CD8-positive, alpha-beta memory T cell (primary cell): ENCODE data around the gene RAPSN. TPM values are rescaled to one million over a fixed set of nuclear protein-coding genes. Genes with fewer than 3 reads are reported as not detected.

ENCODE experiments used
- CTCF ChIA-PET: fragments of 350-600 bp; sonication (Branson Sonifier 250); formaldehyde crosslinking; loops from one replicate; lab custom pipeline; 2021; ENCODE audit warnings: antibody characterized with exemption; lab: Charles Lee
- POLR2A ChIA-PET: fragments of 350-600 bp; sonication (Branson Sonifier 250); formaldehyde crosslinking; loops from one replicate; lab custom pipeline; 2021; ENCODE audit warnings: antibody characterized with exemption; lab: Charles Lee
- DNase-seq, 5 donors: peaks; one replicate each; pipeline versions ENCODE4 v3.0.0 to v3.0.0-alpha.2; 2020 to 2022; ENCODE audit warnings: mixed read lengths in 1 of 5
- H3K27ac ChIP-seq: one replicate; pipeline ENCODE4 v1.7.0; 2013; ENCODE audit warnings: low read depth, mild to moderate bottlenecking, low read length, moderate library complexity
- H3K27me3 ChIP-seq: 2 replicates; pipeline ENCODE4 v1.7.0; 2013; ENCODE audit warnings: low read length, mild to moderate bottlenecking; ENCODE audit not compliant: insufficient read depth, poor library complexity, severe bottlenecking
- H3K36me3 ChIP-seq: 2 replicates; pipeline ENCODE4 v1.7.0; 2013; ENCODE audit warnings: mild to moderate bottlenecking, low read length, moderate library complexity; ENCODE audit not compliant: insufficient read depth
- H3K4me1 ChIP-seq: 2 replicates; pipeline ENCODE4 v1.7.0; 2013; ENCODE audit warnings: mild to moderate bottlenecking, low read length, moderate library complexity; ENCODE audit not compliant: insufficient read depth
- H3K4me3 ChIP-seq: 2 replicates; pipeline ENCODE4 v1.7.0; 2013; ENCODE audit warnings: mild to moderate bottlenecking, low read length
- H3K9me3 ChIP-seq: 2 replicates; pipeline ENCODE4 v1.7.0; 2013; ENCODE audit warnings: mild to moderate bottlenecking, low read length
- H3K27ac Mint-ChIP-seq, 8 donors: one replicate each; pipeline ENCODE4 v1.8.0; 2020 to 2021; ENCODE audit warnings: mixed read lengths in 8 of 8, mild to moderate bottlenecking in 6 of 8, inconsistent platforms in 3 of 8, moderate library complexity in 3 of 8
- H3K27me3 Mint-ChIP-seq, 2 donors: one replicate each; pipeline ENCODE4 v1.8.0; 2020 to 2021; ENCODE audit warnings: mixed read lengths in 2 of 2, mild to moderate bottlenecking in 1 of 2, moderate library complexity in 1 of 2
- H3K36me3 Mint-ChIP-seq, 3 donors: one replicate each; pipeline ENCODE4 v1.8.0; 2020 to 2021; ENCODE audit warnings: mixed read lengths in 3 of 3, inconsistent platforms in 1 of 3, mild to moderate bottlenecking in 1 of 3
- H3K4me1 Mint-ChIP-seq, 3 donors: one replicate each; pipeline ENCODE4 v1.8.0; 2020 to 2021; ENCODE audit warnings: mixed read lengths in 3 of 3, inconsistent platforms in 1 of 3, mild to moderate bottlenecking in 1 of 3
- H3K4me3 Mint-ChIP-seq, 7 donors: one replicate each; pipeline ENCODE4 v1.8.0; 2020 to 2021; ENCODE audit warnings: mixed read lengths in 7 of 7, mild to moderate bottlenecking in 6 of 7, moderate library complexity in 4 of 7, inconsistent platforms in 2 of 7
- H3K9me3 Mint-ChIP-seq, 5 donors: one replicate each; pipeline ENCODE4 v1.8.0; 2020 to 2022; ENCODE audit warnings: mixed read lengths in 5 of 5, mild to moderate bottlenecking in 3 of 5, moderate library complexity in 2 of 5, inconsistent platforms in 1 of 5
- polyA plus RNA-seq: library from polyadenylated mRNA; unstranded; fragments of 300-500 nt; fragmentation: Illumina TruSeq; gene quantifications from one replicate; pipeline ENCODE4 v1.2.3, GENCODE V29; 2021
- total RNA-seq, 2 experiments: library from RNA; stranded (reverse); gene quantifications; one replicate each; pipeline ENCODE4 v1.2.3, GENCODE V29; 2021

The RAPSN gene
- total and polyA plus RNA-seq, 3 experiments from 2014 or later = 0.29 to 0.79 TPM; not detected in 1

DNA sequence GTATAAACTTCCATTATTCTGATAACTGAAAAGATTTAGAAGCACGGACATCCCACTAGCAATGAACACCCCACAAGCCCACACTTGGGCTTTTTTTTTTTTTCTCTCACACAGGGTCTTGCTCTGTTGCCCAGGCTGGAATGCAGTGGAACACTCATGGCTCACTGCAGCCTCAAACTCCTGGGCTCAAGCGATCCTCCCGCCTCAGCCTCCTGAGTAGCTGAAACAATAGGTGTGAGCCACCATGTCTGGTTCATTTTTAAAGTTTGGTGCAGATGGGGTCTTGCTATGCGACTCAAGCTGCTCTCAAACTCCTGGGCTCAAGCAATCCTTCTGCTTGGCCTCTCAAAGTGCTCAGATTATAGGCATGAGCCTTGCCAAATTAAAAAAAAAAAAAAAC, 3.1 kb downstream of the RAPSN start:
- Mint-ChIP-seq H3K4me3 (no peak overlapping the region), H3K4me1 (no peaks in the 10 kb centered on the region), H3K27ac (no peak overlapping the region), H3K9me3 (no peaks in the 10 kb centered on the region), H3K27me3 (peaks cover 0 to 1% of the 10 kb centered on the region in 2 donors), H3K36me3 (no peaks in the 10 kb centered on the region)
- Histone ChIP-seq H3K4me3 (no peak overlapping the region), H3K27ac (no peak overlapping the region), H3K36me3 (no peaks in the 10 kb centered on the region), H3K9me3 (no peaks in the 10 kb centered on the region), H3K27me3 (no peaks in the 10 kb centered on the region), H3K4me1 (no peaks in the 10 kb centered on the region)
- ChIA-PET CTCF (interaction anchor here (1.0 kb wide), 1 partner anchor 112 kb away, joined by 3 read pairs; no protein-coding TSS in a partner anchor), POLR2A (no interaction called here)
- DNase-seq = no peak

DNA sequence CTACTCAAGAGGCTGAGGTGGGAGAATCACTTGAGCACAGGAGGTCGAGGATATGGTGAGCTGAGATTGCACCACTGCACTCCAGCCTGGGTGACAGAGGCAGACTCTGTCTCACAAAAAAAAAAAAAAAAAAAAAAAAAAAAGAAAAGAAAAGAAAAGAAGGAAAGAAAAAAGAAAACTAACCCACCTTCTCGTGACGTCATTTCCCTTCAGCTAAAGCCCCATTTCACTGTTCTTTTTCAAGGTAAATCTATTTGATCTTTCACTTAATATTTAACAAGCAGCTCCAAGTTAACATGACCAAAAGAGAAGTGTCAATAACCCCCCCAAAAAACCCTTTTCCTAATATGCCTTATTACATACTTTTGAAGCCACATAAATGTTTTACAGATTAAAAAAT, 5.1 kb downstream of the RAPSN start:
- Histone ChIP-seq H3K27ac (no peak overlapping the region), H3K36me3 (no peaks in the 10 kb centered on the region), H3K4me3 (no peak overlapping the region), H3K9me3 (no peaks in the 10 kb centered on the region), H3K27me3 (no peaks in the 10 kb centered on the region), H3K4me1 (no peaks in the 10 kb centered on the region)
- peak overlapping the region in 1 of 8 donors; percentile 43 for H3K27ac Mint-ChIP-seq
- ChIA-PET POLR2A (interaction anchor here (0.6 kb wide), 2 partner anchors 148 to 267 kb away, joined by 3 to 11 read pairs; no protein-coding TSS in a partner anchor), CTCF (interaction anchor here (0.7 to 1.5 kb wide), 3 partner anchors 13 to 155 kb away, joined by 3 to 4 read pairs (median 3); no protein-coding TSS in a partner anchor)
- H3K36me3 Mint-ChIP-seq = no peaks in the 10 kb centered on the region
- H3K9me3 Mint-ChIP-seq = no peaks in the 10 kb centered on the region
- no peak overlapping the region for H3K4me3 Mint-ChIP-seq
- no peak for DNase-seq
- H3K4me1 Mint-ChIP-seq = no peaks in the 10 kb centered on the region
- peaks cover 0 to 1% of the 10 kb centered on the region in 2 donors for H3K27me3 Mint-ChIP-seq

DNA sequence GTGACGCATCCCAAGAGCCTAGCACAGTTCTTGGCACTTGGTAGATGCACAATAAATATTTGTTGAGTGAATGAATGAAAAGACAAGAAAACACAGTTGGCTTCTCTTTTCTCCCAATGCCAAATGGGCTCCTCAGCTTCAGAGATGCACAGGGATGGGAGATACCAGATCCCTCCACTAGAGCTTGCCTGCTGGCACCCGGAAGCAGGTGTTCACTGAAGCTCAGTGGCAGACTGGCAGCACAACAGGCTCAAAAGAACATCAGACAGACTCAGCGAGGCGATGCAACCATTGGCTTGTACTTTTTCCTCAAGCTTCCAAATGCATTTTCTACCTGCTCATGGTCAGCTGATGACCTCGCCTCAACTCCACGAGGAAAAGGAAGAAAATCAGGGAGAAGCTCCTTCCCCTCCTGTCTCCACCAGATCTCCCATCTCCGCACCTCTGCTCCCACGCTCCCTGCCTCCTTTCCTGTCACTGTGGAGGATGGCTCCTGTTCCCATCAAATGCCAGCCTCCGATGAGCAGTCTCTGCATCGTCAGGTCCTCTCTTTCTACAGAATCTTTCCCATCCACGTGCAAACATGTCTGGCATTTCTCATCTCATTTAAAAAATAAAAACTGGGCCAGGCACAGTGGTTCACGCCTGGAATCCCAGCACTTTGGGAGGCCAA, 5.8 kb downstream of the RAPSN start:
- Mint-ChIP-seq H3K4me3 (peak overlapping the region in 1 of 7 donors; percentile 48), H3K9me3 (no peaks in the 10 kb centered on the region), H3K4me1 (no peaks in the 10 kb centered on the region), H3K27ac (peak overlapping the region in 1 of 8 donors; percentile 43), H3K36me3 (no peaks in the 10 kb centered on the region), H3K27me3 (peaks cover 0 to 1% of the 10 kb centered on the region in 2 donors)
- DNase-seq = no peak
- Histone ChIP-seq H3K36me3 (no peaks in the 10 kb centered on the region), H3K9me3 (no peaks in the 10 kb centered on the region), H3K27ac (no peak overlapping the region), H3K4me1 (no peaks in the 10 kb centered on the region), H3K4me3 (no peak overlapping the region), H3K27me3 (no peaks in the 10 kb centered on the region)
- CTCF ChIA-PET = interaction anchor here (1.2 to 1.5 kb wide), 2 partner anchors 14 to 69 kb away, joined by 3 to 4 read pairs; no protein-coding TSS in a partner anchor
- POLR2A ChIA-PET = no interaction called here

DNA sequence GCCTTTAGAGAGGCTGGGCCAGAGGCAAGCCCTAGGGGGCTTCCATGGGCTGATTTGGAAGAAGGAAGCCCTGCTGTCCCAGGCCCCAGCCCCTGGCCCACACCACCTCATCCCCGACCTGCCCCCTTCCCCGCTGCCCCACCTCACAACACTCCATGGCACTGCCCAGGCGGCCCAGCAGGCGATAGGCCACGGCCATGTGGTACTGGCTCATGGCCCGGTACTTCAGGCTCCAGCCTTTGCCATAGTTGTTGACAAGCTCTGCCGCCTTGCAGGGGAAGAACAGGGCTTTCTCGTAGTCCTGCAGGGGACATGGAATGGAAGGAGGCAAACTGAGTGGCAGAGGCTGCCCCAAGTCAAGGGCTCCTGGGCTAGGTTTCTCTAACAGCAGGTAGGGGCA, 6.4 kb downstream of the RAPSN start:
- no peak for DNase-seq
- no peaks in the 10 kb centered on the region for H3K36me3 Mint-ChIP-seq
- no peaks in the 10 kb centered on the region for H3K4me1 Mint-ChIP-seq
- ChIA-PET CTCF (no interaction called here), POLR2A (no interaction called here)
- H3K4me3 ChIP-seq = no peak overlapping the region
- peaks cover 0 to 1% of the 10 kb centered on the region in 2 donors for H3K27me3 Mint-ChIP-seq
- H3K9me3 Mint-ChIP-seq = no peaks in the 10 kb centered on the region
- H3K27ac Mint-ChIP-seq = no peak overlapping the region
- no peaks in the 10 kb centered on the region for H3K27me3 ChIP-seq
- no peak overlapping the region for H3K27ac ChIP-seq
- no peaks in the 10 kb centered on the region for H3K4me1 ChIP-seq
- H3K36me3 ChIP-seq = no peaks in the 10 kb centered on the region
- no peaks in the 10 kb centered on the region for H3K9me3 ChIP-seq
- H3K4me3 Mint-ChIP-seq = no peak overlapping the region

DNA sequence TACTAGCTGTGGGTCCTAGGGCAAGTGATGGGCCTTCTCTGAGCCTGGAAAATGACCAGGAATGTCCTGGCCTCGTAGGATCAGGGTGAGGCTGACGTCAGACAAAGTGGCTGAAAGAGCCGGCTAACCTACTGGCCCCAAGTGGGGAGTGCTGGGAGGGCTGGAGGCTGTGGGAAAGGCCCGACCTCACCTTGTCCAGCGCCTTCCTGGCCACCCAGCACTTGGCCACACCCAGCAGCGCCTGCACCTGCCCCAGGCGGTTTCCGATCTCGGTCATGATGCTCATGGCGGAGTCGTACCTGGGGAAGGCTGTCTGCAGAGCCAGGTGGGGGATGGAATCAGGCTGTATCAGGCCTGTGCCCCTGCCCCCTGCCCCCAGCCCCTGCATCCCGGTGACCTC, 7.5 kb downstream of the RAPSN start:
- no peaks in the 10 kb centered on the region for H3K4me1 Mint-ChIP-seq
- ChIA-PET CTCF (no interaction called here), POLR2A (no interaction called here)

DNA sequence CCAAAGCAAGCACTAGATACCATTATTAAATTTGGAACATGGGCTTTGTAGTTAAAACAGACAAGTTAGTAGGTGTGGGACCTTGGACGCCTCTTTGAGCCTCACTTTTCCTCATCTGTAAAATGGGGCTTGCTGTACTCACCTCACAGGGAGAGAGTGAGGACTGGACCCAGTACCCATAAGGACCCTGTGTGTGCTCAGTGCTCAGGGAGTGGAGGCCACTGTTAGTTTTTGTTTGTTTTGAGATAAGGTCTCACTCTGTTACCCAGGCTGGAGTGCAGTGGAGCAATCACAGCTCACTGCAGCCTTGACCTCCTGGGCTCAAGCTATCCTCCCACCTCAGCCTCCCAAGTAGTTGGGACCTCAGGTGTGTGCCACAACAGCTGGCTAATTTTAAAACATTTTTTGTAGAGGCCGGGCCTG, 8.9 kb downstream of the RAPSN start:
- no peaks in the 10 kb centered on the region for H3K9me3 ChIP-seq
- Mint-ChIP-seq H3K27me3 (peaks cover 0 to 1% of the 10 kb centered on the region in 2 donors), H3K4me1 (no peaks in the 10 kb centered on the region), H3K27ac (no peak overlapping the region), H3K36me3 (no peaks in the 10 kb centered on the region), H3K9me3 (peaks cover 0 to 2% (median 0%) of the 10 kb centered on the region in 5 donors), H3K4me3 (no peak overlapping the region)
- no peak overlapping the region for H3K27ac ChIP-seq
- H3K4me1 ChIP-seq = no peaks in the 10 kb centered on the region
- ChIA-PET CTCF (no interaction called here), POLR2A (no interaction called here)
- no peaks in the 10 kb centered on the region for H3K27me3 ChIP-seq
- DNase-seq = no peak
- no peak overlapping the region for H3K4me3 ChIP-seq
- H3K36me3 ChIP-seq = no peaks in the 10 kb centered on the region

More for the DNA sequence above, 7.5 kb downstream of the RAPSN start:
- H3K27me3 ChIP-seq = no peaks in the 10 kb centered on the region
- H3K36me3 ChIP-seq = no peaks in the 10 kb centered on the region
- DNase-seq = no peak
- H3K9me3 ChIP-seq = no peaks in the 10 kb centered on the region
- Mint-ChIP-seq H3K36me3 (no peaks in the 10 kb centered on the region), H3K27ac (no peak overlapping the region), H3K4me3 (no peak overlapping the region), H3K9me3 (peaks cover 0 to 2% (median 0%) of the 10 kb centered on the region in 5 donors), H3K27me3 (peaks cover 0 to 1% of the 10 kb centered on the region in 2 donors)
- no peaks in the 10 kb centered on the region for H3K4me1 ChIP-seq
- no peak overlapping the region for H3K27ac ChIP-seq
- H3K4me3 ChIP-seq = no peak overlapping the region

DNA sequence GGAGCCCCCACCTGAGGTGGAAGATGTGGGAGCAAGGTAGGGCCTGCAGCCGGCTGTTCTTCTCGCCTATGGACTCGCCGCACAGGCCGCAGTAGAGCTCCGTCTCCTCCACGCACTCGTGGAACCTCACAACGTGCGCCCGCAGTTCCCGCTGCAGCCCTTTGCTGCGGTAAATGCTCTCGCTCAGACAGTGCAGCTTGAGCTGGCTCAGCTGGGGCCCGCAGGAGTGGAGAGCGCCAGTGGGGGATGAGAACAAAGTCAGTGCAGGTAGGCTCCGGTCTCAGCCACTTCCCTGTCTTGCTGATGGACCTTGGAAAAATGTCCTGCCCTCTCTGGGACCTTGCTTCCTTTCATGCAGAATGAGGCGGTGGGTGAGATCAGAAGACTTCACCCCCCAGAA, 10.2 kb downstream of the RAPSN start:
- no peaks in the 10 kb centered on the region for H3K36me3 Mint-ChIP-seq
- H3K4me1 ChIP-seq = no peaks in the 10 kb centered on the region
- no peaks in the 10 kb centered on the region for H3K27me3 Mint-ChIP-seq
- H3K36me3 ChIP-seq = no peaks in the 10 kb centered on the region
- H3K9me3 Mint-ChIP-seq = peaks cover 0 to 2% (median 0%) of the 10 kb centered on the region in 5 donors
- H3K27ac Mint-ChIP-seq = no peak overlapping the region
- no peak overlapping the region for H3K4me3 Mint-ChIP-seq
- POLR2A ChIA-PET = no interaction called here
- no peak overlapping the region for H3K4me3 ChIP-seq
- no peak for DNase-seq
- no peaks in the 10 kb centered on the region for H3K9me3 ChIP-seq
- no peaks in the 10 kb centered on the region for H3K27me3 ChIP-seq
- H3K4me1 Mint-ChIP-seq = no peaks in the 10 kb centered on the region
- no peak overlapping the region for H3K27ac ChIP-seq
- CTCF ChIA-PET = no interaction called here

DNA sequence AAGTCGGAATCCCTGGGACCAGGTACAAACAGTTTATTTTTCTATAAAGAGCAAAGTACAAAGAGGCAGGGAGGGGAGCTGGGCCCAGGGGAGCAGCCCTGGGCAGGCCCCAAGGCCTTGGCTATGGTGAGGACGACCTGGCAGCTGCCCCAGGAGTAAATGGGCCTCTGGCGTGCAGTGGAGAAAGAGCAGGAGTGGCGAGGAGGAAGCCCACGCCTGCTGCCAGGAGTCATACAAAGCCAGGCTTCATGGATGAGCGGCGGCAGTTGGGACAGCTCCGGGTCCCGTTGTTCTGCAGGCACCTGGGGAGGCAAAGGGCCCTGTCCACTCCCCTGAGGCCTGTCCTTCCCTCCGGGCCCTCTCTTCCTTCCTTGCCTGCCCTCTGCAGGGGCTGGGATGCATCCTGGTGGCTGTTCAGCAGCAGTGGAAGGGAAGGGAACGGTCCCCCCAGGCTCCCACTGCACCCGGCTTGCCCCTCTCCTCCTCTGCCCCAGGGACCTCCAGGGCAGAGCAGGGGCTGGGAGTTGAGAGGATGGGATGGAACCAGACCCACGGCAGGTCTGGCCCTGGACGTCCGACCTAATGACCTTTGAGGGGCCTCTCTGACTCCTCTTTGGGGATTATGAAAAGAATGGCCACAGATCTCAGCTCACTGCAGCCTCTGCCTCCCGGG, 11.1 kb downstream of the RAPSN start:
- POLR2A ChIA-PET = no interaction called here
- H3K27me3 ChIP-seq = no peaks in the 10 kb centered on the region

More for the DNA sequence above, 11.1 kb downstream of the RAPSN start:
- Histone ChIP-seq H3K9me3 (no peaks in the 10 kb centered on the region), H3K4me1 (no peaks in the 10 kb centered on the region), H3K4me3 (no peak overlapping the region), H3K27ac (no peak overlapping the region), H3K36me3 (no peaks in the 10 kb centered on the region)
- H3K36me3 Mint-ChIP-seq = no peaks in the 10 kb centered on the region
- DNase-seq = no peak
- CTCF ChIA-PET = no interaction called here
- no peaks in the 10 kb centered on the region for H3K27me3 Mint-ChIP-seq
- peaks cover 0 to 2% (median 0%) of the 10 kb centered on the region in 5 donors for H3K9me3 Mint-ChIP-seq
- no peak overlapping the region for H3K27ac Mint-ChIP-seq
- H3K4me3 Mint-ChIP-seq = no peak overlapping the region
- no peaks in the 10 kb centered on the region for H3K4me1 Mint-ChIP-seq
